ENCODE data around the gene TMPRSS13. TPM values are rescaled to one million over a fixed set of nuclear protein-coding genes. Genes with fewer than 3 reads are reported as not detected.

TMPRSS13 gene
- total RNA-seq, 1 experiment from 2014 or later: 53.1 TPM

DNA sequence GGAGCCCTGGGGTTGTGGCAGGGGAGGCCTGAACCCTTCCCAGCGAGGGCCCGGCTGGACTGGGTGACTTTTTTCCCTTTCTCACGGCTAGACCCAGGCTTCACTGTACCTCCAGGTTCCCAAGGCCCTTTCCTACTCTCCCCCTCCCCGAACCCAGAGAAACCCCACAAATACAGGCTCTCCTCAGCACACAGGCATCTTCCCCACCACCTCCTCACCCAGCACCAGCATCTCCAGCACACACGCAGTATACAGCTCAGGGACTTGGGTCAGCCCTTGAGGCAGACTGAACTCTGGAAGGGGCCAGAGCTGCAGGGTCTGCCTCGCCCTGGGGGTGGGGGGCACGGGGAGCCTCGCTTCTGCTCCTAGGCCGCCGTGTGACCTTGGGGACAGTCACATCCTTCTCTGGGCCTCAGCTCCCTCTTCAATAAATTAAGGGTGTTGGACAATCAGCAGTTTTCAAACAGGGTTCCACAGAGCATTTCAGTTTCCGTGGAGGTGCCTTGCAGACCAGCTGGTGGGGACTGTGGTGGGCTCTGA, 4.5 kb downstream of the TMPRSS13 start:
- Histone ChIP-seq H3K36me3 (ENCODE audit: control insufficient read depth, insufficient read depth, low read length) (no peaks in the 10 kb centered on the region), H3K27me3 (replicated peaks; ENCODE audit: control insufficient read depth, insufficient read depth, low read length) (no peaks in the 10 kb centered on the region), H3K4me3 (ENCODE audit: low read depth, low read length) (no peak overlapping the region), H3K9me3 (no peaks in the 10 kb centered on the region), H3K4me1 (peaks cover 12% of the 10 kb centered on the region)
- Mint-ChIP-seq H3K36me3 (ENCODE audit: insufficient read depth, unreplicated experiment) (peaks cover 12% of the 10 kb centered on the region), H3K4me1 (ENCODE audit: low read depth, unreplicated experiment) (peaks cover 28% of the 10 kb centered on the region), H3K9me3 (ENCODE audit: unreplicated experiment) (no peaks in the 10 kb centered on the region), H3K27ac (ENCODE audit: unreplicated experiment) (no peak overlapping the region), H3K27me3 (ENCODE audit: insufficient read depth, unreplicated experiment) (no peaks in the 10 kb centered on the region), H3K4me3 (ENCODE audit: unreplicated experiment) (no peak overlapping the region)
- intact Hi-C loops (cut with micrococcal nuclease; ENCODE audit: unreplicated experiment): no loop called here
- DNase-seq: no peak
- ChIA-PET CTCF (interaction anchor here (2.7 kb wide), 1 partner anchor 22 kb away, joined by 19 read pairs; no protein-coding TSS in a partner anchor), POLR2A (no interaction called here)
- BruUV-seq (replicated peaks): no TSS peak
- TF ChIP-seq, protein P1, sequence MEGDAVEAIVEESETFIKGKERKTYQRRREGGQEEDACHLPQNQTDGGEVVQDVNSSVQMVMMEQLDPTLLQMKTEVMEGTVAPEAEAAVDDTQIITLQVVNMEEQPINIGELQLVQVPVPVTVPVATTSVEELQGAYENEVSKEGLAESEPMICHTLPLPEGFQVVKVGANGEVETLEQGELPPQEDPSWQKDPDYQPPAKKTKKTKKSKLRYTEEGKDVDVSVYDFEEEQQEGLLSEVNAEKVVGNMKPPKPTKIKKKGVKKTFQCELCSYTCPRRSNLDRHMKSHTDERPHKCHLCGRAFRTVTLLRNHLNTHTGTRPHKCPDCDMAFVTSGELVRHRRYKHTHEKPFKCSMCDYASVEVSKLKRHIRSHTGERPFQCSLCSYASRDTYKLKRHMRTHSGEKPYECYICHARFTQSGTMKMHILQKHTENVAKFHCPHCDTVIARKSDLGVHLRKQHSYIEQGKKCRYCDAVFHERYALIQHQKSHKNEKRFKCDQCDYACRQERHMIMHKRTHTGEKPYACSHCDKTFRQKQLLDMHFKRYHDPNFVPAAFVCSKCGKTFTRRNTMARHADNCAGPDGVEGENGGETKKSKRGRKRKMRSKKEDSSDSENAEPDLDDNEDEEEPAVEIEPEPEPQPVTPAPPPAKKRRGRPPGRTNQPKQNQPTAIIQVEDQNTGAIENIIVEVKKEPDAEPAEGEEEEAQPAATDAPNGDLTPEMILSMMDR (IDR thresholded peaks at IDR 0.05; ENCODE audit: insufficient read depth in 1 of 2, low read depth in 1 of 2, low read length in 1 of 2, severe bottlenecking in 1 of 2, unreplicated experiment in 1 of 2): no peak

DNA sequence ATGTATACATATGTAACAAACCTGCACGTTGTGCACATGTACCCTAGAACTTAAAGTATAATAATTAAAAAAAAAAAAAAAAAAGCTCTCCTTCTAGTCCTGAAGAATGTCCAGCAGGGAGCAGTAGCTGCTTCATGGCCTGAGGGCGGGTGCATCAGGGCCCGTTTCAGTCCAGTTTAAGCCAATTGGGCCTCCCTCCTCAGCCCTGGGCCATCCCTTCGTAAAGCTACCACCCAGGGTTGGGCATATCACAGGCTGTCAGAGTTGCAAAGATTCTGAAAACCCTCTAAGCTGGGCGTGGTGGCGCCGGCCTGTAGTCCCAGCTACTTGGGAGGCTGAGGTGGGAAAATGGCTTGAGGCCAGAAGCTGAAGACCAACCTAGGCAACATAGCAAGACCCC, 5.4 kb downstream of the TMPRSS13 start:
- intact Hi-C loops (cut with micrococcal nuclease; ENCODE audit: unreplicated experiment): no loop called here
- POLR2A ChIA-PET: no interaction called here
- Mint-ChIP-seq H3K4me3 (ENCODE audit: unreplicated experiment) (no peak overlapping the region), H3K27me3 (ENCODE audit: insufficient read depth, unreplicated experiment) (no peaks in the 10 kb centered on the region), H3K36me3 (ENCODE audit: insufficient read depth, unreplicated experiment) (peaks cover 7% of the 10 kb centered on the region), H3K9me3 (ENCODE audit: unreplicated experiment) (no peaks in the 10 kb centered on the region), H3K27ac (ENCODE audit: unreplicated experiment) (no peak overlapping the region), H3K4me1 (ENCODE audit: low read depth, unreplicated experiment) (peaks cover 21% of the 10 kb centered on the region)
- BruUV-seq (replicated peaks): no TSS peak
- TF ChIP-seq, protein P1 (IDR thresholded peaks at IDR 0.05; ENCODE audit: insufficient read depth in 1 of 2, low read depth in 1 of 2, low read length in 1 of 2, severe bottlenecking in 1 of 2, unreplicated experiment in 1 of 2): no peak
- H3K27me3 ChIP-seq (replicated peaks; ENCODE audit: control insufficient read depth, insufficient read depth, low read length): no peaks in the 10 kb centered on the region
- H3K9me3 ChIP-seq: no peaks in the 10 kb centered on the region
- DNase-seq: no peak
- CTCF ChIA-PET: interaction anchor here (0.5 to 2.7 kb wide), 6 partner anchors 16 to 500 kb away, joined by 3 to 19 read pairs (median 4); no protein-coding TSS in a partner anchor
- no peaks in the 10 kb centered on the region for H3K36me3 ChIP-seq (ENCODE audit: control insufficient read depth, insufficient read depth, low read length)
- no peak overlapping the region for H3K4me3 ChIP-seq (ENCODE audit: low read depth, low read length)
- H3K4me1 ChIP-seq: peaks cover 5% of the 10 kb centered on the region

DNA sequence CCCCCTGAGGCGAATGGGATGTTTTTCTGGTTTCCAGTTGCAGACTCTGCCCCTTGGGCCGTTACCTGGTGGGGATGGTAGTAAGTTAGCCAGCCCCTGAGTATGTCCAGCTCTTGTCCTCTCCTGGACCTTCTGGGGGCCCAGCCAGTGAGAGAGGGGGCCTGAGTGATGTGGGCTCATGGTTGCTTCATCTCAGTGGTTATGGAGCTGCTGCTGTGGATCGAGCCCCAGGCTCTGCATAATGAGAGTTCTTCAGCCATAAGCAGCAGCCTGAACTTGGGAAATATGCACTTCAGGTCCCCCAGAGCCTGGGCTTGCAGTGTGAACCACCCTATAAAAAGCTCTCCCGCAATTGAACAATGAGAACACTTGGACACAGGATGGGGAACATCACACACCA, 5.9 kb downstream of the TMPRSS13 start:
- H3K9me3 ChIP-seq: no peaks in the 10 kb centered on the region
- BruUV-seq (replicated peaks): no TSS peak
- CTCF ChIA-PET: interaction anchor here (0.5 to 2.7 kb wide), 5 partner anchors 16 to 499 kb away, joined by 3 to 19 read pairs (median 4); no protein-coding TSS in a partner anchor
- Mint-ChIP-seq H3K36me3 (ENCODE audit: insufficient read depth, unreplicated experiment) (peaks cover 7% of the 10 kb centered on the region), H3K9me3 (ENCODE audit: unreplicated experiment) (no peaks in the 10 kb centered on the region), H3K4me1 (ENCODE audit: low read depth, unreplicated experiment) (peaks cover 16% of the 10 kb centered on the region), H3K27me3 (ENCODE audit: insufficient read depth, unreplicated experiment) (no peaks in the 10 kb centered on the region), H3K4me3 (ENCODE audit: unreplicated experiment) (no peak overlapping the region), H3K27ac (ENCODE audit: unreplicated experiment) (no peak overlapping the region)
- H3K36me3 ChIP-seq (ENCODE audit: control insufficient read depth, insufficient read depth, low read length): no peaks in the 10 kb centered on the region
- TF ChIP-seq, protein P1 (IDR thresholded peaks at IDR 0.05; ENCODE audit: insufficient read depth in 1 of 2, low read depth in 1 of 2, low read length in 1 of 2, severe bottlenecking in 1 of 2, unreplicated experiment in 1 of 2): no peak
- intact Hi-C loops (cut with micrococcal nuclease; ENCODE audit: unreplicated experiment): no loop called here
- H3K27me3 ChIP-seq (replicated peaks; ENCODE audit: control insufficient read depth, insufficient read depth, low read length): no peaks in the 10 kb centered on the region
- POLR2A ChIA-PET: no interaction called here
- H3K4me1 ChIP-seq: peaks cover under 1% of the 10 kb centered on the region
- H3K4me3 ChIP-seq (ENCODE audit: low read depth, low read length): no peak overlapping the region
- DNase-seq: no peak

All from Caco-2 (cell line).